A549 treated with RU486 at 1 μM for 4 hours (cell line): Measurements from ENCODE around the gene PPY. TPM values are rescaled to one million over a fixed set of nuclear protein-coding genes. Genes with fewer than 3 reads are reported as not detected.

Source experiments
- total RNA-seq: library from RNA; stranded (reverse); fragments of 200-300 nt; extraction: Qiagen RNA extraction; gene quantifications from 5 replicates; pipeline ENCODE4 v1.2.3, GENCODE V29; 2022; ENCODE audit warnings: low read depth

The PPY gene
- 0.28 TPM in 1 of 5 replicates, not detected in the others for total RNA-seq

GRCh38 chr17:43942051-43942685, at the start of gene PPY:
Gene PPY, minus strand, starts transcription at chr17:43942476. Its CDS starts 822 bp downstream, at chr17:43941654.

GRCh38 chr17:43953746-43954145, 11.5 kb upstream of the PPY start, which contains the start of gene PYY:
Gene PYY, minus strand, starts transcription at chr17:43953940. Its CDS starts 457 bp downstream, at chr17:43953483.

GRCh38 chr17:43907425-43907981, 34.8 kb downstream of the PPY start, which contains the start of gene MPP2:
Gene MPP2, minus strand, starts transcription at chr17:43907536. Its CDS starts 3,076 bp downstream, at chr17:43904460.

Other genes starting within 250 kb of the PPY start
- not detected in 5 replicates for gene SOST, start 183.7 kb downstream of the PPY start, total RNA-seq
- gene DUSP3, start 163.5 kb downstream of the PPY start, total RNA-seq, result 57.5 to 61.7 TPM (median 61.0 TPM) in 5 replicates
- 0.06 to 0.07 TPM in 2 of 5 replicates, not detected in the others for gene CFAP97D1, start 162.0 kb downstream of the PPY start, total RNA-seq
- 14.0 to 18.4 TPM (median 17.4 TPM) in 5 replicates for gene MPP3, start 109.3 kb downstream of the PPY start, total RNA-seq
- not detected in 5 replicates for gene CD300LG, start 95.3 kb downstream of the PPY start, total RNA-seq
- gene MPP2, start 34.9 kb downstream of the PPY start, total RNA-seq, result 1.4 to 2.0 TPM (median 1.7 TPM) in 5 replicates
- gene PYY, start 11.5 kb upstream of the PPY start, total RNA-seq, result 0.17 TPM in 1 of 5 replicates, not detected in the others
- gene NAGS, start 62.1 kb upstream of the PPY start, total RNA-seq, result 0.72 to 1.3 TPM (median 1.1 TPM) in 5 replicates
- gene TMEM101, start 72.5 kb upstream of the PPY start, total RNA-seq, result 24.8 to 33.0 TPM (median 30.9 TPM) in 5 replicates
- gene LSM12, start 124.2 kb upstream of the PPY start, total RNA-seq, result 51.2 to 56.2 TPM (median 53.9 TPM) in 5 replicates
- gene G6PC3, start 128.3 kb upstream of the PPY start, total RNA-seq, result 118 to 181 TPM (median 163 TPM) in 5 replicates
- gene HDAC5, start 181.2 kb upstream of the PPY start, total RNA-seq, result 13.9 to 17.7 TPM (median 14.7 TPM) in 5 replicates
- gene HROB, start 199.5 kb upstream of the PPY start, total RNA-seq, result 7.6 to 10.5 TPM (median 9.4 TPM) in 5 replicates
- gene ASB16, start 228.2 kb upstream of the PPY start, total RNA-seq, result 0.08 to 0.12 TPM in 2 of 5 replicates, not detected in the others
- 32.2 to 43.8 TPM (median 42.3 TPM) in 5 replicates for gene TMUB2, start 244.5 kb upstream of the PPY start, total RNA-seq